ENCODE results near the gene RETREG1. TPM values are rescaled to one million over a fixed set of nuclear protein-coding genes. Genes with fewer than 3 reads are reported as not detected.

RETREG1 gene
- total RNA-seq, 4 donors from 2014 or later, result 11.6 to 70.1 (median 19.4) TPM

DNA sequence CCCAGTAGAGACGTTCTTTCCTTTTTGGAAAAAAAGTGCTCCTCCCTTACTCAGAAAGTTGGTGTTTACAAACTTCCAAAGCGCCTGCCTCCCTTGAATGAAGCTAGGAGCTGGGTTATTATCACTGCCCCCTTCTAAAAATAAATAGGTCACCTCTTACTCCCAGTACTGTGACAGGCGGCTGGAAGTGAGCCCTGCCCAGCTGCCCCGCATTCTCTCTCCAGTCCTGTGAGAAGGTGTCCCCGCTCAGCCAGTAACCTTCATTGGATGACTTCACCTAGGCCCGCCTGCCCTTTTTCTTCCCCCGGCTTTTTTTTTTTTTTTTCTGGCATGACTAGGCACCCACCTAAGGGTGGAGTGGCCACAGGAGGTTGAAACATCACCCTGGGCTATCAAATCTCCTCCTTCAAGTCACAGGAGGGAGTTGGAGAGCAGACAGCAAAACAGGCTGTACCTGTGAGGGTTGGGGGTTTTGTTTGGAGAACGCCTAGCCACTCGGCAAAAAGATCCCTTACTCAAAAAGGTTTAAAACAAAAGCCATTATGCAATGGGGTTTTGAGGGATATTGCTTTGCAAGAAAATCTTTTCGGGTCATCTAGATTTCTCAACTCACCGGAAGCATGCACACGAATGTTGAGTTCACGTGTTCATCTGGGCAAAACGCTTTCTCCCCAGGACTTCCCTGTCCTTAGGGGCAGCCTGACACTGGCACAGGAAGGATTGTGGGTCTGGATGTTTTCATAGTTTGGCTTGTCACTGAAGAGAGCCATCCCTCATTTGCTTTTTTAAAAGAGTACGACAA, 107.9 kb downstream of the RETREG1 start:
- no peaks in the 10 kb centered on the region for H3K27me3 ChIP-seq
- H3K36me3 ChIP-seq, result peaks cover 0 to 7% (median 0%) of the 10 kb centered on the region in 3 donors
- H3K4me1 ChIP-seq, result no peaks in the 10 kb centered on the region
- peak in 1 of 3 donors; percentile 79 for DNase-seq
- H3K4me3 ChIP-seq, result peak overlapping the region in 2 of 4 donors; percentile 33 to 51
- TF ChIP-seq POLR2A (IDR thresholded peaks at IDR 0.05), result peak in 1 of 2 donors; percentile 40
- TF ChIP-seq, protein P1, sequence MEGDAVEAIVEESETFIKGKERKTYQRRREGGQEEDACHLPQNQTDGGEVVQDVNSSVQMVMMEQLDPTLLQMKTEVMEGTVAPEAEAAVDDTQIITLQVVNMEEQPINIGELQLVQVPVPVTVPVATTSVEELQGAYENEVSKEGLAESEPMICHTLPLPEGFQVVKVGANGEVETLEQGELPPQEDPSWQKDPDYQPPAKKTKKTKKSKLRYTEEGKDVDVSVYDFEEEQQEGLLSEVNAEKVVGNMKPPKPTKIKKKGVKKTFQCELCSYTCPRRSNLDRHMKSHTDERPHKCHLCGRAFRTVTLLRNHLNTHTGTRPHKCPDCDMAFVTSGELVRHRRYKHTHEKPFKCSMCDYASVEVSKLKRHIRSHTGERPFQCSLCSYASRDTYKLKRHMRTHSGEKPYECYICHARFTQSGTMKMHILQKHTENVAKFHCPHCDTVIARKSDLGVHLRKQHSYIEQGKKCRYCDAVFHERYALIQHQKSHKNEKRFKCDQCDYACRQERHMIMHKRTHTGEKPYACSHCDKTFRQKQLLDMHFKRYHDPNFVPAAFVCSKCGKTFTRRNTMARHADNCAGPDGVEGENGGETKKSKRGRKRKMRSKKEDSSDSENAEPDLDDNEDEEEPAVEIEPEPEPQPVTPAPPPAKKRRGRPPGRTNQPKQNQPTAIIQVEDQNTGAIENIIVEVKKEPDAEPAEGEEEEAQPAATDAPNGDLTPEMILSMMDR (IDR thresholded peaks at IDR 0.05), result no peak
- peak overlapping the region in 3 of 4 donors; percentile 41 to 89 (median 45) for H3K27ac ChIP-seq
- H3K9me3 ChIP-seq, result no peaks in the 10 kb centered on the region

DNA sequence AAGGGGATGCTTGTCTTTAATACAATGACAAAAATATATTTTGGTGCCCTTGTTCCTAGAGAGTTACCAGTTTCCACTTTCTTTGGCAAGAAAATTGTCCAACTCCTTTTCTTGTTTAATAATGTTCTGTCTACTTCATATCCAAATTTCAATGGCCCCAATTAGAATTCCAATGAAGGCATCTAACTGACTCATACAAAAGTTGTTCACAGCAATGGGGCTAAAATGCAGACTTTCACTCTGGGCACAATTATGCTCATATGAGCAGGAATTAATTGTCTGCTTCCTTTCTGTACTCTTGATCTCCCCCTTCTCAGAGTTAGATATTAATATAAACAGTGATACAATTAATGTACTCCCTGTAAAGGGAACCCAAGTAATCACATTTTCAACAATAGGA, 109.1 kb downstream of the RETREG1 start:
- Histone ChIP-seq H3K9me3 (no peaks in the 10 kb centered on the region), H3K4me1 (no peaks in the 10 kb centered on the region), H3K36me3 (peaks cover 0 to 8% (median 0%) of the 10 kb centered on the region in 3 donors), H3K4me3 (peak overlapping the region in 2 of 4 donors; percentile 33 to 51), H3K27me3 (no peaks in the 10 kb centered on the region), H3K27ac (peak overlapping the region in 2 of 4 donors; percentile 41 to 89)
- DNase-seq, result no peak
- no peak for TF ChIP-seq POLR2A (IDR thresholded peaks at IDR 0.05)
- TF ChIP-seq, protein P1 (IDR thresholded peaks at IDR 0.05), result no peak

DNA sequence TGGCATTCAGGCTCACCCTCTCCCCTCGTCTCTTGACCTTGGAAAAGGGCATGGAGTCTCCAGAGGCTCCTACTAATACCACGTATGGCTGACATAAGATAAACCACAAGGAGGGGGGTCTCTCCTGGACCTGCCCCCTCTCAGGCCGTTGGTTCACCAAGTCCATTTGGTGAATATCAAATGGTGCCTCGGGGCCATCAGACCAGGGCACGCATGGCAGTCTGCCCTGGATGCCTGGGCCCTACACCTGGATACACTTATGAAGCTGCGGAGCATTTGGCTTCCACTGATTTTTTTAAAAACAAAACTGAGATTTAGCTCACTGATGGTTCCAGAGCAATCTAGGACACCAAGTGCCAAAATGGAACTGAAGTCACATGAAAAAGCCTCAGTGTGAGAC, 110.9 kb downstream of the RETREG1 start:
- H3K27ac ChIP-seq, result no peak overlapping the region
- no peaks in the 10 kb centered on the region for H3K9me3 ChIP-seq
- no peak for DNase-seq
- peaks cover 0 to 8% (median 0%) of the 10 kb centered on the region in 3 donors for H3K36me3 ChIP-seq
- peak overlapping the region in 1 of 4 donors; percentile 51 for H3K4me3 ChIP-seq
- H3K27me3 ChIP-seq, result no peaks in the 10 kb centered on the region
- TF ChIP-seq POLR2A (IDR thresholded peaks at IDR 0.05), result no peak
- TF ChIP-seq, protein P1 (IDR thresholded peaks at IDR 0.05), result no peak
- H3K4me1 ChIP-seq, result no peaks in the 10 kb centered on the region

DNA sequence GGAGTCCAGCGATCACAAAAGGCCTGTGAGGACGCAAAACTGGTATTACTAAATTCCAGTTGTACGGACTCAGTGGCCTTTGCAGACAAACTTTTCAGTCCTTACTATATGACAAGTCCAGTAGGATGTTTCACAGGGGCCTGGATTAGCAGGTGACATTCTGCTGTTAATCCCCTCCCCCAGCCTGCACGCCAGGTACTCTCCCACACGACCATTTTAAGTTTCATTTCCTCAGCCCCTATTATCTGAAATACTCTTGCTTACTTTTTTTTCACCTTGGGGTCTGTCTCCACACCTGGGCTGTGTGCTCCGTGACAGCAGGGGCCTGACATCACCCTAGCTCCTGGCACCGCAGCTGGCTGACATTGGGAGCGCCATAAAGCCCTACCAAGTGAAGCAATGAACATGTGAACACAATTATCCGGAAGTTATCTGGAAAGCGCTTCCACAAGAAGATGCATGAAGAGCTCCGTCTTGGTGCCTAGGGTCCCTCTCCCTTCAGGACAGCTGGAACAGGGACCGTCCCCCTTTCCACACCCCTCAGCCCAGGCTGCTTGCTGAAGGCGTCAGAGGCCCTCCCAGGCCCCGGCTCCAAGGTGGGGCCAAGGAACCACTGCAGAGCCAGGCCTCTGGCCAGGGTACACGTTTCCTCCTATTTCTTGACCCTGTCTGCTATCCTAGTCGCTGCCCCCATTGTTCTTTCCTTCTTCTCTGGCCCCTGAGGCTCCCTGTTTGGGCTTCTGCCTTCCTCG, 111.5 kb downstream of the RETREG1 start:
- TF ChIP-seq POLR2A (IDR thresholded peaks at IDR 0.05), result no peak
- TF ChIP-seq, protein P1 (IDR thresholded peaks at IDR 0.05), result no peak
- Histone ChIP-seq H3K4me1 (no peaks in the 10 kb centered on the region), H3K36me3 (peaks cover 0 to 8% (median 0%) of the 10 kb centered on the region in 3 donors), H3K27me3 (no peaks in the 10 kb centered on the region), H3K4me3 (peak overlapping the region in 1 of 4 donors; percentile 51), H3K9me3 (no peaks in the 10 kb centered on the region), H3K27ac (no peak overlapping the region)
- DNase-seq, result no peak

DNA sequence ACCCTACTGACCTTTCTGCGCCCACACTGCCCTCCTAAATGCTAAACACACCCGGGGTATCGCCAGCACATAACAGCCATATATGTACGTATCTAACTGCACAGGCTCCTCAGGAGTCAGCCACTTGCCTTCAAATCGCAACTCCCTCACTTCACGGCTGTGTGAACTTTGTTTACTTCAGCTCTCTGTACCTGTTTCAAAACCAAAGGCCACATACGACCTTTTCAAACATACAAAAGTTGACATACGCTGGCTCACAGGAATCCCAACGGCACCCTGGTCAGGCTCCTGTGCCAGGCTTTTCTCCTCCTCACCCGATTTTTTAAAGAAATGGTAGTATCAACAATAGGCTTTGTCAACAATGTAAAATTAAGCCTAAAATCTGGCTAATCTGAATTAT, 112.2 kb downstream of the RETREG1 start:
- H3K27ac ChIP-seq, result no peak overlapping the region
- TF ChIP-seq, protein P1 (IDR thresholded peaks at IDR 0.05), result no peak
- TF ChIP-seq POLR2A (IDR thresholded peaks at IDR 0.05), result no peak
- no peaks in the 10 kb centered on the region for H3K27me3 ChIP-seq
- no peak overlapping the region for H3K4me3 ChIP-seq
- H3K9me3 ChIP-seq, result no peaks in the 10 kb centered on the region
- no peaks in the 10 kb centered on the region for H3K4me1 ChIP-seq
- DNase-seq, result no peak
- H3K36me3 ChIP-seq, result peaks cover 0 to 8% (median 0%) of the 10 kb centered on the region in 3 donors

Data from Peyer's patch (tissue), 4 donors.